GM12878 (cell line): ENCODE data around the gene TMEM140. TPM values are rescaled to one million over a fixed set of nuclear protein-coding genes. Genes with fewer than 3 reads are reported as not detected.
A peak's percentile ranks its signal among the peaks of the same experiment; 100 is the strongest.

Experiments
- ATAC-seq: fragments of 200-7000 bp; cut with Tn5 transposase; 3 replicates; pipeline ENCODE4 v1.9.1; 2020; ENCODE audit warnings: mild to moderate bottlenecking, moderate library complexity
- BruUV-seq: library from RNA; stranded (reverse); fragments of 400-500 nt; replicated peaks from 2 replicates; lab custom pipeline; 2021; lab: Mats Ljungman, UMichigan
- CTCF ChIA-PET: fragments of 300-600 bp; sonication (Branson Sonifier 250); formaldehyde crosslinking; extraction: SDS; loops from one replicate; lab custom pipeline; 2021; ENCODE audit warnings: inconsistent platforms; lab: Yijun Ruan, JAX
- POLR2A ChIA-PET: fragments of 350-600 bp; formaldehyde crosslinking; extraction: SDS; loops from one replicate; lab custom pipeline; 2021; ENCODE audit warnings: inconsistent platforms; lab: Charles Lee
- RAD21 ChIA-PET: fragments of 300-600 bp; sonication (Branson Sonifier 250); formaldehyde crosslinking; loops from one replicate; lab custom pipeline; 2023; ENCODE audit warnings: antibody characterized with exemption; ENCODE audit not compliant: unreplicated experiment; lab: Charles Lee
- SMC1A ChIA-PET: fragments of 300-600 bp; sonication (Branson Sonifier 250); formaldehyde crosslinking; loops from one replicate; lab custom pipeline; 2023; ENCODE audit not compliant: unreplicated experiment, uncharacterized antibody; lab: Charles Lee
- DNase-seq: peaks from one replicate; pipeline ENCODE4 v3.0.0-alpha.2; 2011; ENCODE audit warnings: low read depth, low spot score
- FAIRE-seq: peaks from 3 replicates; lab custom pipeline; 2011; peaks lifted over from hg19 to GRCh38; lab: Jason Lieb, UNC
- H2AFZ ChIP-seq: 2 replicates; pipeline ENCODE4 v1.6.0; 2011; ENCODE audit warnings: low read depth, low read length, control low read depth; ENCODE audit not compliant: control insufficient read depth
- H3K27ac ChIP-seq: 2 replicates; pipeline ENCODE4 v1.5.1; 2011; ENCODE audit warnings: control low read depth; ENCODE audit not compliant: control insufficient read depth, insufficient read depth
- H3K27me3 ChIP-seq, 2 experiments: replicated peaks in 1 of 2; 2 replicates each; pipeline versions ENCODE4 v1.6.0 to v1.6.1; 2011; ENCODE audit warnings: low read length in 1 of 2; ENCODE audit not compliant: control insufficient read depth in 2 of 2, insufficient read depth in 2 of 2
- H3K36me3 ChIP-seq, 2 experiments: 2 replicates each; pipeline ENCODE4 v1.5.1; 2011; ENCODE audit warnings: low read length in 1 of 2; ENCODE audit not compliant: control insufficient read depth in 2 of 2, insufficient read depth in 2 of 2
- H3K4me1 ChIP-seq: 2 replicates; pipeline ENCODE4 v1.6.1; 2011; ENCODE audit warnings: mild to moderate bottlenecking, low read length, moderate library complexity, mixed read lengths; ENCODE audit not compliant: control insufficient read depth, insufficient read depth
- H3K4me2 ChIP-seq: 2 replicates; pipeline ENCODE4 v1.6.0; 2011; ENCODE audit warnings: control low read depth; ENCODE audit not compliant: control insufficient read depth, insufficient read depth
- H3K4me3 ChIP-seq: fragments of 200-600 bp; sonication (generic); 2 replicates; pipeline ENCODE4 v1.5.1; 2016
- H3K79me2 ChIP-seq: 2 replicates; pipeline ENCODE4 v1.6.0; 2011; ENCODE audit warnings: low read length; ENCODE audit not compliant: control insufficient read depth, insufficient read depth
- H3K9ac ChIP-seq: 2 replicates; pipeline ENCODE4 v1.8.0; 2011; ENCODE audit warnings: low read length, control low read depth, mixed read lengths; ENCODE audit not compliant: control insufficient read depth, insufficient read depth
- H3K9me3 ChIP-seq: replicated peaks from 3 replicates; pipeline ENCODE4 v1.5.1; 2011; ENCODE audit warnings: mild to moderate bottlenecking, low read length; ENCODE audit not compliant: control insufficient read depth, insufficient read depth
- H4K20me1 ChIP-seq: 2 replicates; pipeline ENCODE4 v1.6.0; 2011; ENCODE audit not compliant: control insufficient read depth, insufficient read depth
- CHD1 ChIP-seq: IDR thresholded peaks from 2 replicates; pipeline ENCODE4 v1.6.1; 2012; ENCODE audit warnings: low read depth, low read length, improper control_type of control experiment
- MYB ChIP-seq: fragments of 150-350 bp; IDR thresholded peaks from 2 replicates; pipeline ENCODE4 v1.6.1; 2014; ENCODE audit warnings: mild to moderate bottlenecking, low read depth, low read length, borderline replicate concordance
- POLR2A ChIP-seq: IDR thresholded peaks from 2 replicates; pipeline ENCODE4 v1.6.1; 2011; ENCODE audit warnings: low read depth, mild to moderate bottlenecking, low read length
- POLR2AphosphoS2 ChIP-seq: IDR thresholded peaks from 2 replicates; pipeline ENCODE4 v1.6.1; 2011; ENCODE audit warnings: low read depth, mild to moderate bottlenecking, low read length, improper control_type of control experiment, moderate library complexity
- POLR2AphosphoS5 ChIP-seq: IDR thresholded peaks from 2 replicates; pipeline ENCODE4 v1.6.1; 2011; ENCODE audit warnings: mild to moderate bottlenecking, low read length, inconsistent platforms
- SMARCA5 ChIP-seq: fragments of 450-650 bp; IDR thresholded peaks from 2 replicates; pipeline ENCODE4 v1.6.1; 2017; ENCODE audit warnings: mild to moderate bottlenecking
- WGBS: methylation state at CpG from one replicate; pipeline ENCODE4 v1.1.6; 2016; ENCODE audit warnings: low lambda C conversion rate; ENCODE audit not compliant: insufficient replicate concordance, insufficient coverage; ENCODE audit errors: missing lambda C conversion rate; 5-methylcytosine and 5-hydroxymethylcytosine counted together
- in situ Hi-C: fragments of 300-500 bp; cut with MboI; formaldehyde crosslinking; loops from 9 replicates; pipeline ENCODE4 v1.14.3; 2018; ENCODE audit warnings: mixed read lengths
- intact Hi-C: fragments of 100-400 bp; cut with micrococcal nuclease; formaldehyde crosslinking; loops from one replicate; pipeline ENCODE4 v1.14.2; 2022; ENCODE audit not compliant: unreplicated experiment
- polyA plus RNA-seq, 11 experiments: library from polyadenylated mRNA; depleted of rRNA in 4 of 11; unstranded in 6 of 11; stranded (reverse) in 5 of 11; fragments of >200 nt; fragmentation: Nextera tagmentation in 4 of 11; fragmentation: Illumina TruSeq in 1 of 11; extraction: Ambion mirVana in 4 of 11; extraction: Trizol in 1 of 11; gene quantifications; 1 replicate in 1 of 11; 2 replicates in 10 of 11; pipeline versions ENCODE4 v1.2.1 to v1.2.3, GENCODE V29; 2011 to 2016; ENCODE audit warnings: inconsistent platforms in 2 of 11, missing spikeins in 2 of 11, low read depth in 1 of 11
- total RNA-seq, 4 experiments: library from RNA; depleted of rRNA in 3 of 4; stranded (reverse); fragments of >200 nt in 3 of 4; fragmentation: Illumina TruSeq in 1 of 4; extraction: Trizol in 1 of 4; gene quantifications; 2 replicates each; pipeline versions ENCODE4 v1.2.1 to v1.2.3, GENCODE V29; 2013 to 2021
- TF ChIP-seq, protein P1 (sequence below): fragments of 450-650 bp; IDR thresholded peaks from 2 replicates; pipeline ENCODE4 v1.6.1; 2017; ENCODE audit warnings: mild to moderate bottlenecking, moderate library complexity

TMEM140 gene
- total and polyA plus RNA-seq, 10 of the 15 experiments (the other 5 are each of a cell fraction or from before 2014, with no cell fraction given), result 0.85 to 20.7 (median 3.3) TPM

- WGBS, result 92% methylated on average over 18 of the region's 18 CpGs
Observed at GRCh38 chr7:135166338-135166990, 18.6 kb downstream of the TMEM140 start.

DNA sequence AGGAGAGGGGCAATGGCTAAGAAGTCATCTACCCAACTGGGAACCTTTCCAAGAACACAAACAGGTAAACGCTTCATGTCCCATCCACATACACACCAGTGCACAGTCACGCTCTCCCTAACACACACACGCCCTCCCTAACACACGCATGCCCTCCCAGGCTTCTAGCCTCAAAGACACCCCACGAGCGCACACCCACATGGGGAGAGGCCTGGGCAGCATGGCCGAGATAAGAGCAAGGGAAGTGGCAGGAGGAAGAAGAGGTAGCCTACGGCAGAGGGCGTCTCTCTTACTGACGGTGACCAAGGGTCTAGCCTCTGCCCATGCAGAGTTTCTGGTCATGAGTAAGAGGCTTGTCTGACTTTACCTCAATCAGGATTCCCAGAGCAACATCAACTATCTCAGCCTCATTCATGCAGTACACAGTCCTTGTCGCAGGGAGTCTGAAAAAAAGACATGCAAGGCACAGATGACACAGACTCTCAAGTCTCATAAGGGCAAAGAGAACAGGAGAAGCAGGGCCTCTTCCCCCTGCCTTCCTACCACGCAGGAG, 19.6 kb downstream of the TMEM140 start:
- no peak overlapping the region for H3K9ac ChIP-seq
- peak overlapping the region; percentile 52 for H3K4me3 ChIP-seq
- no peak overlapping the region for H2AFZ ChIP-seq
- in situ Hi-C loops (loop anchor here (5.0 to 10.0 kb wide), 2 partner anchors 175 to 523 kb away; partner anchors contain the start of gene BPGM), intact Hi-C loops (no loop called here)
- CTCF ChIA-PET, result interaction anchor here (4.2 to 12.2 kb wide), 5 partner anchors 19 to 213 kb away, joined by 24 to 157 read pairs (median 109); partner anchors contain the start of genes AGBL3, TMEM140 and WDR91
- no TSS peak for BruUV-seq
- DNase-seq (no peak), ATAC-seq (no peak), FAIRE-seq (no peak)
- SMC1A ChIA-PET, result interaction anchor here (0.9 to 13.1 kb wide), 6 partner anchors 10 to 214 kb away, joined by 3 to 158 read pairs (median 34); partner anchors contain the start of genes AGBL3 and TMEM140
- H3K4me2 ChIP-seq, result peak overlapping the region; percentile 78
- peaks cover 35 to 38% of the 10 kb centered on the region in 2 experiments for H3K36me3 ChIP-seq
- 95% methylated on average over 12 of the region's 12 CpGs for WGBS
- no peaks in the 10 kb centered on the region for H3K27me3 ChIP-seq
- POLR2A ChIA-PET, result interaction anchor here (0.9 to 15.9 kb wide), 4 partner anchors 19 to 181 kb away, joined by 3 to 169 read pairs (median 81); partner anchors contain the start of genes AGBL3 and TMEM140
- peaks cover 24% of the 10 kb centered on the region for H3K4me1 ChIP-seq
- H4K20me1 ChIP-seq, result no peaks in the 10 kb centered on the region; the same call in 1 of the 2 replicates
- H3K79me2 ChIP-seq, result peaks cover 52% of the 10 kb centered on the region
- H3K27ac ChIP-seq, result no peak overlapping the region
- RAD21 ChIA-PET, result interaction anchor here (0.6 to 11.6 kb wide), 9 partner anchors 15 to 725 kb away, joined by 3 to 151 read pairs (median 73); partner anchors contain the start of genes AGBL3, TMEM140 and WDR91
- peaks cover 1% of the 10 kb centered on the region for H3K9me3 ChIP-seq
- TF ChIP-seq, protein P1, sequence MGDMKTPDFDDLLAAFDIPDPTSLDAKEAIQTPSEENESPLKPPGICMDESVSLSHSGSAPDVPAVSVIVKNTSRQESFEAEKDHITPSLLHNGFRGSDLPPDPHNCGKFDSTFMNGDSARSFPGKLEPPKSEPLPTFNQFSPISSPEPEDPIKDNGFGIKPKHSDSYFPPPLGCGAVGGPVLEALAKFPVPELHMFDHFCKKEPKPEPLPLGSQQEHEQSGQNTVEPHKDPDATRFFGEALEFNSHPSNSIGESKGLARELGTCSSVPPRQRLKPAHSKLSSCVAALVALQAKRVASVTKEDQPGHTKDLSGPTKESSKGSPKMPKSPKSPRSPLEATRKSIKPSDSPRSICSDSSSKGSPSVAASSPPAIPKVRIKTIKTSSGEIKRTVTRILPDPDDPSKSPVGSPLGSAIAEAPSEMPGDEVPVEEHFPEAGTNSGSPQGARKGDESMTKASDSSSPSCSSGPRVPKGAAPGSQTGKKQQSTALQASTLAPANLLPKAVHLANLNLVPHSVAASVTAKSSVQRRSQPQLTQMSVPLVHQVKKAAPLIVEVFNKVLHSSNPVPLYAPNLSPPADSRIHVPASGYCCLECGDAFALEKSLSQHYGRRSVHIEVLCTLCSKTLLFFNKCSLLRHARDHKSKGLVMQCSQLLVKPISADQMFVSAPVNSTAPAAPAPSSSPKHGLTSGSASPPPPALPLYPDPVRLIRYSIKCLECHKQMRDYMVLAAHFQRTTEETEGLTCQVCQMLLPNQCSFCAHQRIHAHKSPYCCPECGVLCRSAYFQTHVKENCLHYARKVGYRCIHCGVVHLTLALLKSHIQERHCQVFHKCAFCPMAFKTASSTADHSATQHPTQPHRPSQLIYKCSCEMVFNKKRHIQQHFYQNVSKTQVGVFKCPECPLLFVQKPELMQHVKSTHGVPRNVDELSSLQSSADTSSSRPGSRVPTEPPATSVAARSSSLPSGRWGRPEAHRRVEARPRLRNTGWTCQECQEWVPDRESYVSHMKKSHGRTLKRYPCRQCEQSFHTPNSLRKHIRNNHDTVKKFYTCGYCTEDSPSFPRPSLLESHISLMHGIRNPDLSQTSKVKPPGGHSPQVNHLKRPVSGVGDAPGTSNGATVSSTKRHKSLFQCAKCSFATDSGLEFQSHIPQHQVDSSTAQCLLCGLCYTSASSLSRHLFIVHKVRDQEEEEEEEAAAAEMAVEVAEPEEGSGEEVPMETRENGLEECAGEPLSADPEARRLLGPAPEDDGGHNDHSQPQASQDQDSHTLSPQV, result no peak
- peak; percentile 73; the same call in 1 of the 2 replicates for TF ChIP-seq POLR2AphosphoS2
- no peak for TF ChIP-seq MYB
- peak; percentile 3; the same call in 1 of the 2 replicates for TF ChIP-seq POLR2AphosphoS5

More at GRCh38 chr7:135166338-135166990, 18.6 kb downstream of the TMEM140 start:
- Histone ChIP-seq H2AFZ (no peak overlapping the region), H3K79me2 (peaks cover 42% of the 10 kb centered on the region), H3K4me3 (no peak overlapping the region), H3K36me3 (peaks cover 37 to 41% of the 10 kb centered on the region in 2 experiments), H3K27ac (no peak overlapping the region), H3K9me3 (peaks cover 7% of the 10 kb centered on the region), H3K4me2 (peak overlapping the region; percentile 23; the same call in 1 of the 2 replicates), H3K27me3 (no peaks in the 10 kb centered on the region), H3K9ac (no peak overlapping the region), H3K4me1 (peaks cover 19% of the 10 kb centered on the region), H4K20me1 (no peaks in the 10 kb centered on the region; the same call in 1 of the 2 replicates)
- no peak for TF ChIP-seq CHD1
- TF ChIP-seq POLR2A, result peak; percentile 50; the same call in 1 of the 2 replicates
- no peak for TF ChIP-seq SMARCA5
- no TSS peak for BruUV-seq
- ATAC-seq (no peak), DNase-seq (no peak), FAIRE-seq (no peak)
- ChIA-PET SMC1A (interaction anchor here (0.9 to 13.1 kb wide), 6 partner anchors 19 to 178 kb away, joined by 3 to 158 read pairs (median 34); partner anchors contain the start of genes AGBL3 and TMEM140), CTCF (interaction anchor here (5.8 kb wide), 1 partner anchor 176 kb away, joined by 157 read pairs; the partner anchor contains the start of gene AGBL3), POLR2A (interaction anchor here (0.8 to 15.9 kb wide), 3 partner anchors 19 to 180 kb away, joined by 3 to 169 read pairs (median 7); partner anchors contain the start of genes AGBL3 and TMEM140), RAD21 (interaction anchor here (0.9 to 8.8 kb wide), 6 partner anchors 18 to 180 kb away, joined by 3 to 120 read pairs (median 9); partner anchors contain the start of genes AGBL3 and TMEM140)
- intact Hi-C loops, result no loop called here
- in situ Hi-C loops, result loop anchor here (5.0 to 10.0 kb wide), 2 partner anchors 174 to 522 kb away; partner anchors contain the start of gene BPGM
